GM23338 (cell line): ENCODE data around the gene INPP1. TPM values are rescaled to one million over a fixed set of nuclear protein-coding genes. Genes with fewer than 3 reads are reported as not detected.
"Not testable (repeated sequence)": the region's sequence is repeated elsewhere in the genome, so short reads cannot be mapped to it uniquely, and the experiment has no call there.

Experiments used
- ATAC-seq: fragments of 200-7000 bp; cut with Tn5 transposase; 3 replicates; pipeline ENCODE4 v1.9.1; 2020
- DNase-seq: peaks from one replicate; pipeline ENCODE4 v3.0.0-alpha.2; 2015; ENCODE audit warnings: low spot score
- H2AFZ ChIP-seq: fragments of 200-600 bp; sonication (generic); 2 replicates; pipeline ENCODE4 v1.8.0; 2016; ENCODE audit warnings: antibody characterized with exemption, mild to moderate bottlenecking, moderate library complexity
- H3F3A ChIP-seq: fragments of 200-600 bp; sonication (generic); replicated peaks from 2 replicates; pipeline ENCODE4 v1.8.0; 2017; ENCODE audit warnings: antibody characterized with exemption, mixed run types, low read depth
- H3K27ac ChIP-seq: fragments of 200-600 bp; sonication (generic); 2 replicates; pipeline ENCODE4 v1.6.1; 2016; ENCODE audit warnings: low read depth
- H3K27me3 ChIP-seq: fragments of 200-600 bp; sonication (generic); 2 replicates; pipeline ENCODE4 v1.8.0; 2016; ENCODE audit warnings: mild to moderate bottlenecking, mixed run types, moderate library complexity; ENCODE audit not compliant: insufficient read depth
- H3K36me3 ChIP-seq: fragments of 200-600 bp; sonication (generic); 2 replicates; pipeline ENCODE4 v1.8.0; 2016; ENCODE audit warnings: mild to moderate bottlenecking; ENCODE audit not compliant: insufficient read depth
- H3K4me1 ChIP-seq: fragments of 200-600 bp; sonication (generic); 2 replicates; pipeline ENCODE4 v1.8.0; 2016; ENCODE audit warnings: mild to moderate bottlenecking, moderate library complexity; ENCODE audit not compliant: insufficient read depth
- H3K4me2 ChIP-seq: fragments of 200-600 bp; sonication (generic); 2 replicates; pipeline ENCODE4 v1.7.1; 2017; ENCODE audit warnings: mixed run types
- H3K4me3 ChIP-seq: fragments of 200-600 bp; sonication (generic); 2 replicates; pipeline ENCODE4 v1.6.1; 2016; ENCODE audit warnings: mixed run types
- H3K79me2 ChIP-seq: fragments of 200-600 bp; sonication (generic); replicated peaks from 2 replicates; pipeline ENCODE4 v1.8.0; 2017; ENCODE audit warnings: mild to moderate bottlenecking; ENCODE audit not compliant: insufficient read depth
- H3K9me2 ChIP-seq: fragments of 200-600 bp; sonication (generic); 2 replicates; pipeline ENCODE4 v1.8.0; 2017; ENCODE audit not compliant: insufficient read depth
- H4K20me1 ChIP-seq: fragments of 200-600 bp; sonication (generic); replicated peaks from 2 replicates; pipeline ENCODE4 v1.8.0; 2017; ENCODE audit warnings: mild to moderate bottlenecking; ENCODE audit not compliant: insufficient read depth
- H3K27ac Mint-ChIP-seq: 2 replicates; pipeline ENCODE4 v1.8.0; 2020; ENCODE audit warnings: inconsistent platforms, mild to moderate bottlenecking, moderate library complexity, mixed read lengths
- H3K27me3 Mint-ChIP-seq: 3 replicates; pipeline ENCODE4 v1.8.0; 2022; ENCODE audit warnings: low read depth, mild to moderate bottlenecking, moderate library complexity, mixed read lengths, inconsistent platforms; ENCODE audit not compliant: insufficient read depth, poor library complexity
- H3K36me3 Mint-ChIP-seq: 3 replicates; pipeline ENCODE4 v1.8.0; 2021; ENCODE audit warnings: low read depth, mild to moderate bottlenecking, inconsistent platforms, moderate library complexity, mixed read lengths
- H3K4me1 Mint-ChIP-seq: 3 replicates; pipeline ENCODE4 v1.8.0; 2020; ENCODE audit warnings: mild to moderate bottlenecking, inconsistent platforms, mixed read lengths
- H3K4me3 Mint-ChIP-seq: 3 replicates; pipeline ENCODE4 v1.8.0; 2021; ENCODE audit warnings: moderate library complexity, mild to moderate bottlenecking, inconsistent platforms, mixed read lengths
- H3K9me3 Mint-ChIP-seq: 3 replicates; pipeline ENCODE4 v1.8.0; 2020; ENCODE audit warnings: moderate library complexity, mild to moderate bottlenecking, inconsistent platforms, mixed read lengths
- CREB1 ChIP-seq: fragments of 250-450 bp; sonication (Bioruptor Pico); IDR thresholded peaks from 2 replicates; pipeline ENCODE4 v1.5.0; 2020; ENCODE audit warnings: low read depth, mild to moderate bottlenecking, moderate library complexity
- EZH2phosphoT487 ChIP-seq: fragments of 200-600 bp; sonication (generic); IDR thresholded peaks from one replicate; pipeline ENCODE4 v1.8.1; 2018; ENCODE audit warnings: antibody characterized with exemption; ENCODE audit not compliant: unreplicated experiment
- JUNB ChIP-seq: IDR thresholded peaks from one replicate; pipeline ENCODE4 v1.6.1; 2016; ENCODE audit warnings: antibody characterized with exemption; ENCODE audit not compliant: unreplicated experiment
- POLR2AphosphoS5 ChIP-seq: IDR thresholded peaks from 2 replicates; pipeline ENCODE4 v1.6.1; 2016; ENCODE audit warnings: antibody characterized with exemption, low read depth
- STAT1 ChIP-seq: IDR thresholded peaks from one replicate; pipeline ENCODE4 v1.6.1; 2016; ENCODE audit warnings: antibody characterized with exemption; ENCODE audit not compliant: unreplicated experiment
- ZNF114 ChIP-seq: fragments of 250-450 bp; sonication (Bioruptor Pico); IDR thresholded peaks from 2 replicates; pipeline ENCODE4 v1.5.0; 2020; ENCODE audit warnings: mild to moderate bottlenecking, moderate library complexity
- ZNF331 ChIP-seq: fragments of 250-450 bp; sonication (Bioruptor Pico); IDR thresholded peaks from 2 replicates; pipeline ENCODE4 v1.5.0; 2020; ENCODE audit warnings: low read depth, mild to moderate bottlenecking, moderate library complexity
- polyA plus RNA-seq: library from polyadenylated mRNA; unstranded; fragments of >200 nt; fragmentation: Nextera tagmentation; extraction: Ambion mirVana; gene quantifications from 2 replicates; pipeline ENCODE4 v1.2.1, GENCODE V29; 2016
- total RNA-seq: library from RNA; depleted of rRNA; stranded (reverse); fragments of >200 nt; shearing (Covaris generic); gene quantifications from 2 replicates; pipeline ENCODE4 v1.2.3, GENCODE V29; 2014
- TF ChIP-seq, protein P1 (sequence below): fragments of 250-450 bp; sonication (Bioruptor Pico); IDR thresholded peaks from 2 replicates; pipeline ENCODE4 v1.5.0; 2020; ENCODE audit warnings: mild to moderate bottlenecking, moderate library complexity
- TF ChIP-seq, protein P2 (sequence below), 2 experiments: fragments of 200-600 bp in 1 of 2; sonication (generic) in 1 of 2; conservative IDR thresholded peaks; 2 replicates each; pipeline versions ENCODE4 v1.5.1 to v1.6.1; 2016 to 2017; ENCODE audit warnings: antibody characterized with exemption in 2 of 2, low read depth in 2 of 2, mild to moderate bottlenecking in 2 of 2, moderate library complexity in 1 of 2

Gene INPP1
- total and polyA plus RNA-seq, 2 experiments from 2014 or later, result 2.6 to 6.5 TPM

DNA sequence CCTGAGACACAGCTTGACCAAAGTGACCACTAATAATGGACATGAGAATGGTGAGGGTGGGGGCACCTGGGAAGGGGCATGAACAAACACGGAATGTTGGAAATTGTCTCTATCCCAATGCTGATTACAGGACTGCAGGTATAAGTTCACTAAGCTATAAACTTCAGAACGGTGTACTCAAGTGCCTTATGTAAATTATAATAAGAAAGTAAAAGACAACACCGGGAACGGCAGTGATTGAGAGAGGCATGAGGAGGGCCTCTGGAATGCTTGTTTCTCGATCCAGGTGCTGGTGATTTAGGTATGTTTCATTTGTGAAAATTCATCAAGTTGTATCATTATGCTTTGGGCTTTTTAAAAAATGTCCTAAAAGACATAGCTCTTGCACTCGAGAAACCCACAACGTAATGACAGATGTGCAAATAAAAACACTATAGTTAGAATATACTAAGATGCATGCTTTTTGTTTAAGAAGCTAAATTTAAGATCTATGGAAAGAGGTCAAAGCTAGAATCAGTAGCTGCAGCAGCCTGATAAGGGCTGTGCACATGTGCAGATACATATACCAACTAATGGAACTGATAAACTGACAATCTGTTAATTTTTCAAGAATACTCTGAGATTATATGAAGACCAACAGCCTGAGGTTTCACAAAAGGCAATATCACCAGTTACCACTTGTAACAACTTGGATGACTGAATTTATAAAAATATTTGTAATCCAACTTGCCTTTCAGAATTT is 31.3 kb upstream of the INPP1 start:
- no peak overlapping the region for H3K27ac Mint-ChIP-seq
- Histone ChIP-seq H3K27ac (no peak overlapping the region), H3K79me2 (peaks cover 46% of the 10 kb centered on the region), H3F3A (no peaks in the 10 kb centered on the region), H3K4me2 (no peak overlapping the region), H3K4me3 (no peak overlapping the region), H3K27me3 (no peaks in the 10 kb centered on the region), H4K20me1 (peaks cover 2% of the 10 kb centered on the region; the same call in 1 of the 2 replicates), H3K36me3 (peaks cover 16% of the 10 kb centered on the region; the same call in 1 of the 2 replicates), H3K9me2 (no peaks in the 10 kb centered on the region), H3K4me1 (no peaks in the 10 kb centered on the region), H2AFZ (no peak overlapping the region)
- H3K27me3 Mint-ChIP-seq, result peaks cover 2% of the 10 kb centered on the region
- peaks cover under 1% of the 10 kb centered on the region; the same call in 1 of the 3 replicates for H3K4me1 Mint-ChIP-seq
- TF ChIP-seq POLR2AphosphoS5 (no peak), ZNF114 (CRISPR knock-in tag) (no peak), CREB1 (no peak), EZH2phosphoT487 (no peak), STAT1 (no peak), JUNB (no peak), ZNF331 (no peak)
- TF ChIP-seq, protein P1, sequence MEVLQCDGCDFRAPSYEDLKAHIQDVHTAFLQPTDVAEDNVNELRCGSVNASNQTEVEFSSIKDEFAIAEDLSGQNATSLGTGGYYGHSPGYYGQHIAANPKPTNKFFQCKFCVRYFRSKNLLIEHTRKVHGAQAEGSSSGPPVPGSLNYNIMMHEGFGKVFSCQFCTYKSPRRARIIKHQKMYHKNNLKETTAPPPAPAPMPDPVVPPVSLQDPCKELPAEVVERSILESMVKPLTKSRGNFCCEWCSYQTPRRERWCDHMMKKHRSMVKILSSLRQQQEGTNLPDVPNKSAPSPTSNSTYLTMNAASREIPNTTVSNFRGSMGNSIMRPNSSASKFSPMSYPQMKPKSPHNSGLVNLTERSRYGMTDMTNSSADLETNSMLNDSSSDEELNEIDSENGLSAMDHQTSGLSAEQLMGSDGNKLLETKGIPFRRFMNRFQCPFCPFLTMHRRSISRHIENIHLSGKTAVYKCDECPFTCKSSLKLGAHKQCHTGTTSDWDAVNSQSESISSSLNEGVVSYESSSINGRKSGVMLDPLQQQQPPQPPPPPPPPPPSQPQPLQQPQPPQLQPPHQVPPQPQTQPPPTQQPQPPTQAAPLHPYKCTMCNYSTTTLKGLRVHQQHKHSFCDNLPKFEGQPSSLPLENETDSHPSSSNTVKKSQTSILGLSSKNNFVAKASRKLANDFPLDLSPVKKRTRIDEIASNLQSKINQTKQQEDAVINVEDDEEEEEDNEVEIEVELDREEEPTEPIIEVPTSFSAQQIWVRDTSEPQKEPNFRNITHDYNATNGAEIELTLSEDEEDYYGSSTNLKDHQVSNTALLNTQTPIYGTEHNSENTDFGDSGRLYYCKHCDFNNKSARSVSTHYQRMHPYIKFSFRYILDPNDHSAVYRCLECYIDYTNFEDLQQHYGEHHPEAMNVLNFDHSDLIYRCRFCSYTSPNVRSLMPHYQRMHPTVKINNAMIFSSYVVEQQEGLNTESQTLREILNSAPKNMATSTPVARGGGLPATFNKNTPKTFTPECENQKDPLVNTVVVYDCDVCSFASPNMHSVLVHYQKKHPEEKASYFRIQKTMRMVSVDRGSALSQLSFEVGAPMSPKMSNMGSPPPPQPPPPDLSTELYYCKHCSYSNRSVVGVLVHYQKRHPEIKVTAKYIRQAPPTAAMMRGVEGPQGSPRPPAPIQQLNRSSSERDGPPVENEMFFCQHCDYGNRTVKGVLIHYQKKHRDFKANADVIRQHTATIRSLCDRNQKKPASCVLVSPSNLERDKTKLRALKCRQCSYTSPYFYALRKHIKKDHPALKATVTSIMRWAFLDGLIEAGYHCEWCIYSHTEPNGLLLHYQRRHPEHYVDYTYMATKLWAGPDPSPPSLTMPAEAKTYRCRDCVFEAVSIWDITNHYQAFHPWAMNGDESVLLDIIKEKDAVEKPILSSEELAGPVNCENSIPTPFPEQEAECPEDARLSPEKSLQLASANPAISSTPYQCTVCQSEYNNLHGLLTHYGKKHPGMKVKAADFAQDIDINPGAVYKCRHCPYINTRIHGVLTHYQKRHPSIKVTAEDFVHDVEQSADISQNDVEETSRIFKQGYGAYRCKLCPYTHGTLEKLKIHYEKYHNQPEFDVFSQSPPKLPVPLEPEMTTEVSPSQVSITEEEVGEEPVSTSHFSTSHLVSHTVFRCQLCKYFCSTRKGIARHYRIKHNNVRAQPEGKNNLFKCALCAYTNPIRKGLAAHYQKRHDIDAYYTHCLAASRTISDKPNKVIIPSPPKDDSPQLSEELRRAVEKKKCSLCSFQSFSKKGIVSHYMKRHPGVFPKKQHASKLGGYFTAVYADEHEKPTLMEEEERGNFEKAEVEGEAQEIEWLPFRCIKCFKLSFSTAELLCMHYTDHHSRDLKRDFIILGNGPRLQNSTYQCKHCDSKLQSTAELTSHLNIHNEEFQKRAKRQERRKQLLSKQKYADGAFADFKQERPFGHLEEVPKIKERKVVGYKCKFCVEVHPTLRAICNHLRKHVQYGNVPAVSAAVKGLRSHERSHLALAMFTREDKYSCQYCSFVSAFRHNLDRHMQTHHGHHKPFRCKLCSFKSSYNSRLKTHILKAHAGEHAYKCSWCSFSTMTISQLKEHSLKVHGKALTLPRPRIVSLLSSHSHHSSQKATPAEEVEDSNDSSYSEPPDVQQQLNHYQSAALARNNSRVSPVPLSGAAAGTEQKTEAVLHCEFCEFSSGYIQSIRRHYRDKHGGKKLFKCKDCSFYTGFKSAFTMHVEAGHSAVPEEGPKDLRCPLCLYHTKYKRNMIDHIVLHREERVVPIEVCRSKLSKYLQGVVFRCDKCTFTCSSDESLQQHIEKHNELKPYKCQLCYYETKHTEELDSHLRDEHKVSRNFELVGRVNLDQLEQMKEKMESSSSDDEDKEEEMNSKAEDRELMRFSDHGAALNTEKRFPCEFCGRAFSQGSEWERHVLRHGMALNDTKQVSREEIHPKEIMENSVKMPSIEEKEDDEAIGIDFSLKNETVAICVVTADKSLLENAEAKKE (CRISPR knock-in tag), result no peak
- TF ChIP-seq, protein P2, sequence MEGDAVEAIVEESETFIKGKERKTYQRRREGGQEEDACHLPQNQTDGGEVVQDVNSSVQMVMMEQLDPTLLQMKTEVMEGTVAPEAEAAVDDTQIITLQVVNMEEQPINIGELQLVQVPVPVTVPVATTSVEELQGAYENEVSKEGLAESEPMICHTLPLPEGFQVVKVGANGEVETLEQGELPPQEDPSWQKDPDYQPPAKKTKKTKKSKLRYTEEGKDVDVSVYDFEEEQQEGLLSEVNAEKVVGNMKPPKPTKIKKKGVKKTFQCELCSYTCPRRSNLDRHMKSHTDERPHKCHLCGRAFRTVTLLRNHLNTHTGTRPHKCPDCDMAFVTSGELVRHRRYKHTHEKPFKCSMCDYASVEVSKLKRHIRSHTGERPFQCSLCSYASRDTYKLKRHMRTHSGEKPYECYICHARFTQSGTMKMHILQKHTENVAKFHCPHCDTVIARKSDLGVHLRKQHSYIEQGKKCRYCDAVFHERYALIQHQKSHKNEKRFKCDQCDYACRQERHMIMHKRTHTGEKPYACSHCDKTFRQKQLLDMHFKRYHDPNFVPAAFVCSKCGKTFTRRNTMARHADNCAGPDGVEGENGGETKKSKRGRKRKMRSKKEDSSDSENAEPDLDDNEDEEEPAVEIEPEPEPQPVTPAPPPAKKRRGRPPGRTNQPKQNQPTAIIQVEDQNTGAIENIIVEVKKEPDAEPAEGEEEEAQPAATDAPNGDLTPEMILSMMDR (conservative IDR thresholded peaks at IDR 0.05; ENCODE audit: low read depth in 2 of 2), result no peak
- H3K36me3 Mint-ChIP-seq, result peaks cover 7% of the 10 kb centered on the region
- ATAC-seq (no peak), DNase-seq (no peak)
- H3K4me3 Mint-ChIP-seq, result no peak overlapping the region
- no peaks in the 10 kb centered on the region for H3K9me3 Mint-ChIP-seq

DNA sequence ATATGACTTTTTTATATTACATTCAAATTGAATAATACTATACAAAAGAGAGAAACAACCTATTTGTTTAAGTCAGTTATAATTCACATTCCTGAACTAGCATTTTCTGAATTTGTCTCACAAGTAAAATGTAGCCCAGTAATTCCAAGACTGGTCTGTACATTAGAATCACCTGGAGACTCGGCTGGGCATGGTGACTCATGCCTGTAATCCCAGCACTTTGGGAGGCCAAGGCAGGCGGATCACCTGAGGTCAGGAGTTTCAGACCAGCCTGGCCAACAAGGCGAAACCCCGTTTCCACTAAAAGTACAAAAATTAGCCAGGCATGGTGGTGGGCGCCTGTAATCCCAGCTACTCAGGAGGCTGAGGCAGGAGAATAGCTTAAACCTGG is 30.8 kb upstream of the INPP1 start:
- not testable (repeated sequence) for H3K27ac Mint-ChIP-seq, H3F3A ChIP-seq, DNase-seq, H3K27me3 ChIP-seq, H3K27me3 Mint-ChIP-seq, H3K4me2 ChIP-seq, H4K20me1 ChIP-seq, H3K36me3 Mint-ChIP-seq, H3K9me3 Mint-ChIP-seq, H3K4me1 Mint-ChIP-seq, ATAC-seq, H3K4me1 ChIP-seq, H3K4me3 ChIP-seq, H2AFZ ChIP-seq, H3K4me3 Mint-ChIP-seq, H3K9me2 ChIP-seq, H3K27ac ChIP-seq
- Histone ChIP-seq H3K36me3 (peaks cover 16% of the 10 kb centered on the region; the same call in 1 of the 2 replicates), H3K79me2 (peaks cover 46% of the 10 kb centered on the region)
